BLaER1 (cell line): ENCODE measurements around the gene ZSWIM4.

Source experiments
- H3K27ac ChIP-seq: shearing (Covaris generic); formaldehyde crosslinking; 2 replicates; pipeline ENCODE4 v1.8.1; 2022
- H3K27me3 ChIP-seq: shearing (Covaris generic); formaldehyde crosslinking; 2 replicates; pipeline ENCODE4 v1.8.1; 2022
- H3K36me3 ChIP-seq: shearing (Covaris generic); formaldehyde crosslinking; 2 replicates; pipeline ENCODE4 v1.8.1; 2022
- H3K4me1 ChIP-seq: shearing (Covaris generic); formaldehyde crosslinking; 2 replicates; pipeline ENCODE4 v1.8.1; 2022
- H3K4me2 ChIP-seq: shearing (Covaris generic); formaldehyde crosslinking; 2 replicates; pipeline ENCODE4 v1.8.1; 2022
- H3K4me3 ChIP-seq: shearing (Covaris generic); formaldehyde crosslinking; 2 replicates; pipeline ENCODE4 v1.8.1; 2022
- H3K9ac ChIP-seq: shearing (Covaris generic); formaldehyde crosslinking; 2 replicates; pipeline ENCODE4 v1.8.1; 2022
- H3K9me3 ChIP-seq: shearing (Covaris generic); formaldehyde crosslinking; 2 replicates; pipeline ENCODE4 v1.8.1; 2022
- H4K20me1 ChIP-seq: shearing (Covaris generic); formaldehyde crosslinking; 2 replicates; pipeline ENCODE4 v1.8.1; 2022
- Cebpa-rat ChIP-seq: shearing (Covaris generic); IDR thresholded peaks from 2 replicates; pipeline ENCODE4 v1.8.1; 2022

ZSWIM4 gene

GRCh38 chr19:13762635-13763235 lies 32.5 kb upstream of the ZSWIM4 start:
- Histone ChIP-seq H3K4me1 (peaks cover 24% of the 10 kb centered on the region), H3K27me3 (no peaks in the 10 kb centered on the region), H3K4me2 (no peak overlapping the region), H3K4me3 (no peak overlapping the region), H3K27ac (no peak overlapping the region), H3K36me3 (peaks cover 63% of the 10 kb centered on the region), H4K20me1 (peaks cover 17% of the 10 kb centered on the region), H3K9ac (no peak overlapping the region), H3K9me3 (no peaks in the 10 kb centered on the region)
- TF ChIP-seq Cebpa-rat = no peak

- peak overlapping the region; percentile 71; the same call in 1 of the 2 replicates for H3K4me2 ChIP-seq
Observed at GRCh38 chr19:13763265-13763664, 32.0 kb upstream of the ZSWIM4 start.

GRCh38 chr19:13764101-13764807 lies 31.0 kb upstream of the ZSWIM4 start, which contains the start of gene MRI1:
Gene MRI1 (plus strand): TSS chr19:13764522. CDS start chr19:13764589, 67 bp downstream.
- Histone ChIP-seq H3K27me3 (no peaks in the 10 kb centered on the region), H3K4me3 (peak within 1 kb of the TSS; percentile 79), H3K4me2 (peak within 1 kb of the TSS; percentile 96), H3K36me3 (peaks cover 62% of the 10 kb centered on the region), H3K9me3 (no peaks in the 10 kb centered on the region), H3K27ac (peak within 1 kb of the TSS; percentile 65), H4K20me1 (peaks cover 17% of the 10 kb centered on the region), H3K9ac (peak within 1 kb of the TSS; percentile 81), H3K4me1 (peaks cover 24% of the 10 kb centered on the region)
- TF ChIP-seq Cebpa-rat = no peak

More at GRCh38 chr19:13763265-13763664, 32.0 kb upstream of the ZSWIM4 start:
- Histone ChIP-seq H3K9me3 (no peaks in the 10 kb centered on the region), H3K4me1 (peaks cover 24% of the 10 kb centered on the region), H3K36me3 (peaks cover 62% of the 10 kb centered on the region), H4K20me1 (peaks cover 17% of the 10 kb centered on the region), H3K9ac (no peak overlapping the region), H3K4me3 (no peak overlapping the region), H3K27me3 (no peaks in the 10 kb centered on the region), H3K27ac (no peak overlapping the region)
- no peak for TF ChIP-seq Cebpa-rat

- peak overlapping the region; percentile 81 for H3K9ac ChIP-seq
- no peaks in the 10 kb centered on the region for H3K27me3 ChIP-seq
- no peak for TF ChIP-seq Cebpa-rat
- peaks cover 62% of the 10 kb centered on the region for H3K36me3 ChIP-seq
- peak overlapping the region; percentile 79 for H3K4me3 ChIP-seq
- H3K4me2 ChIP-seq = peak overlapping the region; percentile 96
- H3K4me1 ChIP-seq = peaks cover 24% of the 10 kb centered on the region
- 0 out of 2 replicates have a peak overlapping the region, but pooled peaks have one; percentile 46 for H3K27ac ChIP-seq
- H3K9me3 ChIP-seq = no peaks in the 10 kb centered on the region
- peaks cover 17% of the 10 kb centered on the region for H4K20me1 ChIP-seq
Observed at GRCh38 chr19:13764821-13765394, 30.3 kb upstream of the ZSWIM4 start.

- H3K27ac ChIP-seq = no peak overlapping the region
- H3K36me3 ChIP-seq = peaks cover 62% of the 10 kb centered on the region
- peaks cover 17% of the 10 kb centered on the region for H4K20me1 ChIP-seq
- no peaks in the 10 kb centered on the region for H3K9me3 ChIP-seq
- H3K9ac ChIP-seq = peak overlapping the region; percentile 81
- H3K27me3 ChIP-seq = no peaks in the 10 kb centered on the region
- peaks cover 24% of the 10 kb centered on the region for H3K4me1 ChIP-seq
- no peak for TF ChIP-seq Cebpa-rat
- H3K4me2 ChIP-seq = peak overlapping the region; percentile 96
- peak overlapping the region; percentile 79 for H3K4me3 ChIP-seq
Observed at GRCh38 chr19:13765395-13766094, 29.7 kb upstream of the ZSWIM4 start.

- Histone ChIP-seq H3K36me3 (peaks cover 61% of the 10 kb centered on the region), H3K4me2 (no peak overlapping the region), H3K27me3 (no peaks in the 10 kb centered on the region), H3K9me3 (no peaks in the 10 kb centered on the region), H4K20me1 (peaks cover 17% of the 10 kb centered on the region), H3K4me1 (peaks cover 24% of the 10 kb centered on the region), H3K27ac (no peak overlapping the region), H3K9ac (no peak overlapping the region), H3K4me3 (no peak overlapping the region)
- TF ChIP-seq Cebpa-rat = no peak
Observed at GRCh38 chr19:13766095-13766481, 29.2 kb upstream of the ZSWIM4 start.

- no peaks in the 10 kb centered on the region for H3K9me3 ChIP-seq
- H3K9ac ChIP-seq = no peak overlapping the region
- no peaks in the 10 kb centered on the region for H3K27me3 ChIP-seq
- H3K36me3 ChIP-seq = peaks cover 51% of the 10 kb centered on the region
- no peak overlapping the region for H3K27ac ChIP-seq
- no peak overlapping the region for H3K4me3 ChIP-seq
- no peak overlapping the region for H3K4me2 ChIP-seq
- no peak for TF ChIP-seq Cebpa-rat
- peaks cover 24% of the 10 kb centered on the region for H3K4me1 ChIP-seq
- H4K20me1 ChIP-seq = peaks cover 17% of the 10 kb centered on the region
Observed at GRCh38 chr19:13768510-13768909, 26.7 kb upstream of the ZSWIM4 start.

GRCh38 chr19:13770013-13770635 lies 25.1 kb upstream of the ZSWIM4 start:
- H3K4me2 ChIP-seq = no peak overlapping the region
- H3K36me3 ChIP-seq = peaks cover 51% of the 10 kb centered on the region
- no peak overlapping the region for H3K9ac ChIP-seq
- H3K4me3 ChIP-seq = no peak overlapping the region
- TF ChIP-seq Cebpa-rat = no peak
- no peak overlapping the region for H3K27ac ChIP-seq
- no peaks in the 10 kb centered on the region for H3K27me3 ChIP-seq
- no peaks in the 10 kb centered on the region for H3K9me3 ChIP-seq
- peaks cover 20% of the 10 kb centered on the region for H4K20me1 ChIP-seq
- peaks cover 16% of the 10 kb centered on the region for H3K4me1 ChIP-seq
